ENCODE measurements around the gene SBNO2. TPM values are rescaled to one million over a fixed set of nuclear protein-coding genes. Genes with fewer than 3 reads are reported as not detected.

Gene SBNO2
- polyA plus RNA-seq, 3 donors = 0.71 to 75.0 (median 2.6) TPM

DNA sequence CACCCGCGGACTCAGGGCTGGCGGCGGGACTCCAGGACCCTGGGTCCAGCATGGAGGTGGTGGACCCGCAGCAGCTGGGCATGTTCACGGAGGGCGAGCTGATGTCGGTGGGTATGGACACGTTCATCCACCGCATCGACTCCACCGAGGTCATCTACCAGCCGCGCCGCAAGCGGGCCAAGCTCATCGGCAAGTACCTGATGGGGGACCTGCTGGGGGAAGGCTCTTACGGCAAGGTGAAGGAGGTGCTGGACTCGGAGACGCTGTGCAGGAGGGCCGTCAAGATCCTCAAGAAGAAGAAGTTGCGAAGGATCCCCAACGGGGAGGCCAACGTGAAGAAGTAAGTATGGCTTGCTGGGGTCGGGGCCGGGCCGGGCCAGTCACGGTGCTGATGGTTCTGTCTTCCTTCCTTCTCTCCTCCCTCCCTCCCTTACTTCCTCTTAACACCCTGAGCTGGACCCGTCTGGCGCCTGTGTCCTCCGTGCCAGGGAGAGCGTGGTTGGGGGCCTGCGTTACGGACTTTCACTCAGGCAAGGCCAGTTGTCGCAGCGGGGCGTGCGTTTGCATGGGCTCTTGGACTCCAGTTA is 32.9 kb upstream of the SBNO2 start:
- under 1% methylated on average over 30 of the region's 38 CpGs for WGBS (ENCODE audit: insufficient coverage)
- H3K36me3 Mint-ChIP-seq = peaks cover 15 to 26% of the 10 kb centered on the region in 2 donors

DNA sequence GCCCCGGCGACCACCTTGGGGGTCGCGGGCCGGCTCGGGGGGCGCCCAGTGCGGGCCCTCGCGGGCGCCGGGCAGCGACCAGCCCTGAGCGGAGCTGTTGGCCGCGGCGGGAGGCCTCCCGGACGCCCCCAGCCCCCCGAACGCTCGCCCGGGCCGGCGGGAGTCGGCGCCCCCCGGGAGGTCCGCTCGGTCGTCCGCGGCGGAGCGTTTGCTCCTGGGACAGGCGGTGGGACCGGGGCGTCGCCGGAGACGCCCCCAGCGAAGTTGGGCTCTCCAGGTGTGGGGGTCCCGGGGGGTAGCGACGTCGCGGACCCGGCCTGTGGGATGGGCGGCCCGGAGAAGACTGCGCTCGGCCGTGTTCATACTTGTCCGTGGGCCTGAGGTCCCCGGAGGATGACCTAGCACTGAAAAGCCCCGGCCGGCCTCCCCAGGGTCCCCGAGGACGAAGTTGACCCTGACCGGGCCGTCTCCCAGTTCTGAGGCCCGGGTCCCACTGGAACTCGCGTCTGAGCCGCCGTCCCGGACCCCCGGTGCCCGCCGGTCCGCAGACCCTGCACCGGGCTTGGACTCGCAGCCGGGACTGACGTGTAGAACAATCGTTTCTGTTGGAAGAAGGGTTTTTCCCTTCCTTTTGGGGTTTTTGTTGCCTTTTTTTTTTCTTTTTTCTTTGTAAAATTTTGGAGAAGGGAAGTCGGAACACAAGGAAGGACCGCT is 32.2 kb upstream of the SBNO2 start:
- Histone ChIP-seq H3K9ac (ENCODE audit: insufficient read depth, low read length, poor library complexity, severe bottlenecking) (peak overlapping the region; percentile 73), H4K20me1 (ENCODE audit: insufficient read depth, low read length) (peaks cover 48% of the 10 kb centered on the region), H2AFZ (ENCODE audit: insufficient read depth, low read depth, low read length, poor library complexity, severe bottlenecking) (no peak overlapping the region), H3K27ac (ENCODE audit: low read depth in 1 of 2, low read length in 2 of 2) (peak overlapping the region; percentile 51 to 83), H3K4me2 (replicated peaks; ENCODE audit: extremely low read depth, low read length, poor library complexity, severe bottlenecking) (peak overlapping the region; percentile 95), H3K9me3 (replicated peaks in 1 of 2; ENCODE audit: control insufficient read depth in 1 of 2, insufficient read depth in 1 of 2, low read length in 2 of 2) (no peaks in the 10 kb centered on the region), H3K36me3 (replicated peaks in 1 of 2; ENCODE audit: control insufficient read depth in 1 of 2, insufficient read depth in 2 of 2, low read length in 2 of 2) (peaks cover 0 to 10% of the 10 kb centered on the region in 2 donors), H3K4me3 (replicated peaks in 1 of 3; ENCODE audit: low read depth in 2 of 3, low read length in 3 of 3) (peak overlapping the region; percentile 73 to 96 (median 87)), H3K79me2 (ENCODE audit: insufficient read depth, low read length) (peaks cover 53% of the 10 kb centered on the region), H3K4me1 (ENCODE audit: control insufficient read depth in 1 of 2, insufficient read depth in 2 of 2, low read length in 2 of 2) (peaks cover 41 to 53% of the 10 kb centered on the region in 2 donors), H3K27me3 (ENCODE audit: control insufficient read depth in 2 of 2, insufficient read depth in 2 of 2, low read length in 2 of 2) (no peaks in the 10 kb centered on the region)
- H3K27ac Mint-ChIP-seq = peak overlapping the region; percentile 89 to 93 (median 92)
- peaks cover 46% of the 10 kb centered on the region for H3K4me1 Mint-ChIP-seq
- peaks cover 11 to 21% of the 10 kb centered on the region in 2 donors for H3K36me3 Mint-ChIP-seq
- WGBS (ENCODE audit: insufficient coverage) = under 1% methylated on average over 68 of the region's 78 CpGs
- TF ChIP-seq, protein P1, sequence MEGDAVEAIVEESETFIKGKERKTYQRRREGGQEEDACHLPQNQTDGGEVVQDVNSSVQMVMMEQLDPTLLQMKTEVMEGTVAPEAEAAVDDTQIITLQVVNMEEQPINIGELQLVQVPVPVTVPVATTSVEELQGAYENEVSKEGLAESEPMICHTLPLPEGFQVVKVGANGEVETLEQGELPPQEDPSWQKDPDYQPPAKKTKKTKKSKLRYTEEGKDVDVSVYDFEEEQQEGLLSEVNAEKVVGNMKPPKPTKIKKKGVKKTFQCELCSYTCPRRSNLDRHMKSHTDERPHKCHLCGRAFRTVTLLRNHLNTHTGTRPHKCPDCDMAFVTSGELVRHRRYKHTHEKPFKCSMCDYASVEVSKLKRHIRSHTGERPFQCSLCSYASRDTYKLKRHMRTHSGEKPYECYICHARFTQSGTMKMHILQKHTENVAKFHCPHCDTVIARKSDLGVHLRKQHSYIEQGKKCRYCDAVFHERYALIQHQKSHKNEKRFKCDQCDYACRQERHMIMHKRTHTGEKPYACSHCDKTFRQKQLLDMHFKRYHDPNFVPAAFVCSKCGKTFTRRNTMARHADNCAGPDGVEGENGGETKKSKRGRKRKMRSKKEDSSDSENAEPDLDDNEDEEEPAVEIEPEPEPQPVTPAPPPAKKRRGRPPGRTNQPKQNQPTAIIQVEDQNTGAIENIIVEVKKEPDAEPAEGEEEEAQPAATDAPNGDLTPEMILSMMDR (IDR thresholded peaks at IDR 0.05) = no peak
- H3K9me3 Mint-ChIP-seq = no peaks in the 10 kb centered on the region
- H3K4me3 Mint-ChIP-seq = peak overlapping the region; percentile 97
- DNase-seq = peak in 1 of 3 donors; percentile 37
- intact Hi-C loops (cut with micrococcal nuclease) = no loop called here
- peaks cover 0 to 4% (median 1%) of the 10 kb centered on the region in 3 donors for H3K27me3 Mint-ChIP-seq (ENCODE audit: low read depth in 3 of 3)

More for the DNA sequence above, 32.9 kb upstream of the SBNO2 start:
- Mint-ChIP-seq H3K27ac (peak overlapping the region; percentile 89 to 93 (median 92)), H3K9me3 (no peaks in the 10 kb centered on the region), H3K4me3 (peak overlapping the region; percentile 97), H3K27me3 (ENCODE audit: low read depth in 3 of 3) (peaks cover 0 to 4% (median 1%) of the 10 kb centered on the region in 3 donors), H3K4me1 (peaks cover 49% of the 10 kb centered on the region)
- H3K27ac ChIP-seq (ENCODE audit: low read depth in 1 of 2, low read length in 2 of 2) = peak overlapping the region; percentile 51 to 83
- peaks cover 47 to 60% of the 10 kb centered on the region in 2 donors for H3K4me1 ChIP-seq (ENCODE audit: control insufficient read depth in 1 of 2, insufficient read depth in 2 of 2, low read length in 2 of 2)
- no peaks in the 10 kb centered on the region for H3K9me3 ChIP-seq (replicated peaks in 1 of 2; ENCODE audit: control insufficient read depth in 1 of 2, insufficient read depth in 1 of 2, low read length in 2 of 2)
- no peaks in the 10 kb centered on the region for H3K27me3 ChIP-seq (ENCODE audit: control insufficient read depth in 2 of 2, insufficient read depth in 2 of 2, low read length in 2 of 2)
- H2AFZ ChIP-seq (ENCODE audit: insufficient read depth, low read depth, low read length, poor library complexity, severe bottlenecking) = peak overlapping the region; percentile 65
- intact Hi-C loops (cut with micrococcal nuclease) = no loop called here
- H3K36me3 ChIP-seq (replicated peaks in 1 of 2; ENCODE audit: control insufficient read depth in 1 of 2, insufficient read depth in 2 of 2, low read length in 2 of 2) = peaks cover 0 to 10% of the 10 kb centered on the region in 2 donors
- DNase-seq = peak; percentile 58 to 78 (median 66)
- TF ChIP-seq, protein P1 (IDR thresholded peaks at IDR 0.05) = no peak
- H3K79me2 ChIP-seq (ENCODE audit: insufficient read depth, low read length) = peaks cover 60% of the 10 kb centered on the region
- peak overlapping the region; percentile 73 to 96 (median 87) for H3K4me3 ChIP-seq (replicated peaks in 1 of 3; ENCODE audit: low read depth in 2 of 3, low read length in 3 of 3)
- peaks cover 54% of the 10 kb centered on the region for H4K20me1 ChIP-seq (ENCODE audit: insufficient read depth, low read length)
- H3K4me2 ChIP-seq (replicated peaks; ENCODE audit: extremely low read depth, low read length, poor library complexity, severe bottlenecking) = peak overlapping the region; percentile 95
- peak overlapping the region; percentile 73 for H3K9ac ChIP-seq (ENCODE audit: insufficient read depth, low read length, poor library complexity, severe bottlenecking)
